Measurements from ENCODE around the gene C1orf56. TPM values are rescaled to one million over a fixed set of nuclear protein-coding genes. Genes with fewer than 3 reads are reported as not detected.

Gene C1orf56
- total and polyA plus RNA-seq, 2 of the 13 experiments (the other 11 are each of a cell fraction or from before 2014, with no cell fraction given), result 1.5 to 3.2 TPM

DNA sequence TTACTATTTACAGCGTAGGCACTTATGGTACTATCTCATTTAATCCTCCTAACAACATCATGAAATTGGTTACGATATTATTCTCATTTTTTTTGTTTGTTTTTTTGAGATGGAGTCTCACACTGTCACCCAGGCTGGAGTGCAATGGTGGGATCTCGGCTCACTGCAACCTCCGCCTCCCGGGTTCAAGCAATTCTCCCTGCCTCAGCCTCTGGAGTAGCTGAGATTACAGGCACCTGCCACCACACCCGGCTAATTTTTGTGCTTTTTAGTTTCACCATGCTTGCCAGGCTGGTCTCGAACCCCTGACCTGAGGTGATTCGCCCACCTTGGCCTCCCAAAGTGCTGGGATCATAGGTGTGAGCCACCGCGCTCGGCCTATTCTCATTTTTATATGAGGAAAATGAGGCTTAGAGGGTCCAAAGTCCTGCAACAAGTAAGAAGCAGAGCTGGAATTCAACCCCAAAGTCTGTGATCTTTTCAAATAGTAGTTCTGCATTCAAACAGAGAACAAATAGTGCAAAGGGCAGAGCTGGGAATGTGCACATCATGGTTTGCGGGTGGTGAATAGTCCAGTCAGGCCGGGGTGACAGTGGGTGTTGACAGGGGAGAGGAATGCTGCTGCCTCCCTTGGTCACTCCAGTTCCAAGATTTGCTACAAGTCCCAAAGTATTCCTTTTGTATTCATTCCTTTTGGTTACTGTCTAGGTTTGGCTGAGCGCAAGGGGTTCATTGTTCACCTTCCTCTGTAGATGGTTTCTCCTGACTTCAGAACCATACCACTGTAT is 34.7 kb upstream of the C1orf56 start (continued):
- 0 out of 2 replicates have a peak, but pooled peaks have one; percentile 61 for TF ChIP-seq ZNF44 (CRISPR knock-in tag; IDR thresholded peaks at IDR 0.05)
- peak; percentile 58; the same call in 1 of the 2 replicates for TF ChIP-seq SIX4 (CRISPR knock-in tag; IDR thresholded peaks at IDR 0.05)
- peak; percentile 71 for TF ChIP-seq FOSL2 (CRISPR knock-in tag; IDR thresholded peaks at IDR 0.05)
- no peak for TF ChIP-seq KAT2B (IDR thresholded peaks at IDR 0.05; ENCODE audit: borderline replicate concordance, low read depth, low read length)
- TF ChIP-seq, protein P1, sequence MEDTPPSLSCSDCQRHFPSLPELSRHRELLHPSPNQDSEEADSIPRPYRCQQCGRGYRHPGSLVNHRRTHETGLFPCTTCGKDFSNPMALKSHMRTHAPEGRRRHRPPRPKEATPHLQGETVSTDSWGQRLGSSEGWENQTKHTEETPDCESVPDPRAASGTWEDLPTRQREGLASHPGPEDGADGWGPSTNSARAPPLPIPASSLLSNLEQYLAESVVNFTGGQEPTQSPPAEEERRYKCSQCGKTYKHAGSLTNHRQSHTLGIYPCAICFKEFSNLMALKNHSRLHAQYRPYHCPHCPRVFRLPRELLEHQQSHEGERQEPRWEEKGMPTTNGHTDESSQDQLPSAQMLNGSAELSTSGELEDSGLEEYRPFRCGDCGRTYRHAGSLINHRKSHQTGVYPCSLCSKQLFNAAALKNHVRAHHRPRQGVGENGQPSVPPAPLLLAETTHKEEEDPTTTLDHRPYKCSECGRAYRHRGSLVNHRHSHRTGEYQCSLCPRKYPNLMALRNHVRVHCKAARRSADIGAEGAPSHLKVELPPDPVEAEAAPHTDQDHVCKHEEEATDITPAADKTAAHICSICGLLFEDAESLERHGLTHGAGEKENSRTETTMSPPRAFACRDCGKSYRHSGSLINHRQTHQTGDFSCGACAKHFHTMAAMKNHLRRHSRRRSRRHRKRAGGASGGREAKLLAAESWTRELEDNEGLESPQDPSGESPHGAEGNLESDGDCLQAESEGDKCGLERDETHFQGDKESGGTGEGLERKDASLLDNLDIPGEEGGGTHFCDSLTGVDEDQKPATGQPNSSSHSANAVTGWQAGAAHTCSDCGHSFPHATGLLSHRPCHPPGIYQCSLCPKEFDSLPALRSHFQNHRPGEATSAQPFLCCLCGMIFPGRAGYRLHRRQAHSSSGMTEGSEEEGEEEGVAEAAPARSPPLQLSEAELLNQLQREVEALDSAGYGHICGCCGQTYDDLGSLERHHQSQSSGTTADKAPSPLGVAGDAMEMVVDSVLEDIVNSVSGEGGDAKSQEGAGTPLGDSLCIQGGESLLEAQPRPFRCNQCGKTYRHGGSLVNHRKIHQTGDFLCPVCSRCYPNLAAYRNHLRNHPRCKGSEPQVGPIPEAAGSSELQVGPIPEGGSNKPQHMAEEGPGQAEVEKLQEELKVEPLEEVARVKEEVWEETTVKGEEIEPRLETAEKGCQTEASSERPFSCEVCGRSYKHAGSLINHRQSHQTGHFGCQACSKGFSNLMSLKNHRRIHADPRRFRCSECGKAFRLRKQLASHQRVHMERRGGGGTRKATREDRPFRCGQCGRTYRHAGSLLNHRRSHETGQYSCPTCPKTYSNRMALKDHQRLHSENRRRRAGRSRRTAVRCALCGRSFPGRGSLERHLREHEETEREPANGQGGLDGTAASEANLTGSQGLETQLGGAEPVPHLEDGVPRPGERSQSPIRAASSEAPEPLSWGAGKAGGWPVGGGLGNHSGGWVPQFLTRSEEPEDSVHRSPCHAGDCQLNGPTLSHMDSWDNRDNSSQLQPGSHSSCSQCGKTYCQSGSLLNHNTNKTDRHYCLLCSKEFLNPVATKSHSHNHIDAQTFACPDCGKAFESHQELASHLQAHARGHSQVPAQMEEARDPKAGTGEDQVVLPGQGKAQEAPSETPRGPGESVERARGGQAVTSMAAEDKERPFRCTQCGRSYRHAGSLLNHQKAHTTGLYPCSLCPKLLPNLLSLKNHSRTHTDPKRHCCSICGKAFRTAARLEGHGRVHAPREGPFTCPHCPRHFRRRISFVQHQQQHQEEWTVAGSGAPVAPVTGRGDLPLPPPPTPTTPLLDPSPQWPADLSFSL (CRISPR knock-in tag; IDR thresholded peaks at IDR 0.05), result no peak
- TF ChIP-seq RXRB (CRISPR knock-in tag; IDR thresholded peaks at IDR 0.05; ENCODE audit: borderline replicate concordance), result peak; percentile 86
- 0 out of 2 replicates have a peak, but pooled peaks have one; percentile 63 for TF ChIP-seq DMAP1 (CRISPR knock-in tag; IDR thresholded peaks at IDR 0.05)
- no peak for TF ChIP-seq MED13 (CRISPR knock-in tag; IDR thresholded peaks at IDR 0.05)
- TF ChIP-seq, protein P2, sequence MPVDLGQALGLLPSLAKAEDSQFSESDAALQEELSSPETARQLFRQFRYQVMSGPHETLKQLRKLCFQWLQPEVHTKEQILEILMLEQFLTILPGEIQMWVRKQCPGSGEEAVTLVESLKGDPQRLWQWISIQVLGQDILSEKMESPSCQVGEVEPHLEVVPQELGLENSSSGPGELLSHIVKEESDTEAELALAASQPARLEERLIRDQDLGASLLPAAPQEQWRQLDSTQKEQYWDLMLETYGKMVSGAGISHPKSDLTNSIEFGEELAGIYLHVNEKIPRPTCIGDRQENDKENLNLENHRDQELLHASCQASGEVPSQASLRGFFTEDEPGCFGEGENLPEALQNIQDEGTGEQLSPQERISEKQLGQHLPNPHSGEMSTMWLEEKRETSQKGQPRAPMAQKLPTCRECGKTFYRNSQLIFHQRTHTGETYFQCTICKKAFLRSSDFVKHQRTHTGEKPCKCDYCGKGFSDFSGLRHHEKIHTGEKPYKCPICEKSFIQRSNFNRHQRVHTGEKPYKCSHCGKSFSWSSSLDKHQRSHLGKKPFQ (CRISPR knock-in tag; IDR thresholded peaks at IDR 0.05; ENCODE audit: insufficient replicate concordance), result peak; percentile 91
- peak; percentile 62; the same call in 1 of the 2 replicates for TF ChIP-seq MTA1 (CRISPR knock-in tag; IDR thresholded peaks at IDR 0.05; ENCODE audit: borderline replicate concordance)
- TF ChIP-seq ZBTB38 (CRISPR knock-in tag; IDR thresholded peaks at IDR 0.05), result peak; percentile 26; the same call in 1 of the 2 replicates
- TF ChIP-seq SIX1 (CRISPR knock-in tag; IDR thresholded peaks at IDR 0.05; ENCODE audit: borderline replicate concordance), result peak; percentile 45; the same call in 1 of the 2 replicates
- peak; percentile 66 to 87; a peak in 3 of 4 replicates for TF ChIP-seq EP300 (IDR thresholded peaks at IDR 0.05; ENCODE audit: low read depth in 2 of 2, low read length in 2 of 2)
- TF ChIP-seq EP300 (CRISPR knock-in tag; IDR thresholded peaks at IDR 0.05; ENCODE audit: borderline replicate concordance), result peak; percentile 68; the same call in 1 of the 2 replicates
- peak; percentile 54; the same call in 1 of the 2 replicates for TF ChIP-seq ATF1 (CRISPR knock-in tag; IDR thresholded peaks at IDR 0.05)
- peak; percentile 15 for TF ChIP-seq XRCC5 (optimal IDR thresholded peaks at IDR 0.05; ENCODE audit: low read length)
- 0 out of 2 replicates have a peak, but pooled peaks have one; percentile 13 for TF ChIP-seq SMAD3 (CRISPR knock-in tag; IDR thresholded peaks at IDR 0.05)
- no peak for TF ChIP-seq HNRNPLL (IDR thresholded peaks at IDR 0.05; ENCODE audit: low read depth, low read length, poor library complexity, severe bottlenecking)
- peak; percentile 44 for TF ChIP-seq POLR2AphosphoS5 (IDR thresholded peaks at IDR 0.05; ENCODE audit: low read depth, low read length)
- TF ChIP-seq TBX3 (IDR thresholded peaks at IDR 0.05; ENCODE audit: borderline replicate concordance), result peak; percentile 66; the same call in 1 of the 2 replicates
- 0 out of 2 replicates have a peak, but pooled peaks have one; percentile 59 for TF ChIP-seq MEIS1 (CRISPR knock-in tag; IDR thresholded peaks at IDR 0.05; ENCODE audit: borderline replicate concordance)
- TF ChIP-seq BORCS8-MEF2B (CRISPR knock-in tag; IDR thresholded peaks at IDR 0.05), result 0 out of 2 replicates have a peak, but pooled peaks have one; percentile 32
- TF ChIP-seq HNF4A (CRISPR knock-in tag; IDR thresholded peaks at IDR 0.05), result peak; percentile 98
